ENCODE results near the gene TAP1. TPM values are rescaled to one million over a fixed set of nuclear protein-coding genes. Genes with fewer than 3 reads are reported as not detected.

TAP1 gene
- total RNA-seq, 1 experiment from 2014 or later = 33.4 TPM

- in situ Hi-C loops (cut with HindIII; ENCODE audit: low sequenced_read_pairs) = no loop called here
- no peak for DNase-seq (ENCODE audit: low spot score)
Observed at GRCh38 chr6:32865724-32866443, 12.4 kb upstream of the TAP1 start.

DNA sequence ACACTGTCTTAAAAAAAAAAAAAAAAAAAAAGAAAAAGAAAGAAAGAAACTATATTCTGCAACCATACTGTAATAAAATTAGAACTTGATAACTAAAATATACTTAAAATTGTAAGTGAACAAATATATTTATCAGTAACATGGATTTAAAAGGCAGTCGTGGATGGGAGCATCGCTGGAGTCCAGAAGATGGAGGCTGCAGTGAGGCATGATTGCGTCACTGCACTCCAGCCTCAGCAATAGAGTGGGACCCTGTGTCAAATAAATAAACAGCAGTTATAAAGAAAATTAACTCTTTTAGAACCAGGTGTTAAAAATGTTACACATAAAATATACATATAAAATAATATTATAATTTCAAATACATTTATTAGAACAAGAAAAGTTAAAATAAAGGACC lies 9.2 kb upstream of the TAP1 start:
- in situ Hi-C loops (cut with HindIII; ENCODE audit: low sequenced_read_pairs) = no loop called here

DNA sequence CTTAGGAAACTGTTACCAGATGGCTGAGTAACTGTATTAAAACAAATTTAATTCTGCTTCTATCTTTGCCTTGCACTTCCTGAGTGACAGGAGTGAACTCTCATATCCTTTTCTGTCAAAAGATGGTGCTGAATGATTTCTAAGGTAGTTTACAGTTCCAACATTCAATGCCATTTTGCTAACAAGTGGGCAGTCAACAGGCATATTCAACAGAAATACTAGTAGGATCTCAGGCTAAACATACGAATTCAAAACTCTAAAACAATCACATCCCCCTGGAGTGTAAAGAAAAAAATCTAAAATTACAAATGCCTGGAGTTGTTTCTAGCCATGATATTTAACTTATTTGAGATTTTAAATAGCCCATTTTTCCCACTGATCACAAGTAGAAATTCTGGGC lies 7.2 kb upstream of the TAP1 start:
- DNase-seq (ENCODE audit: low spot score) = no peak
- in situ Hi-C loops (cut with HindIII; ENCODE audit: low sequenced_read_pairs) = no loop called here

More for the DNA sequence above, 9.2 kb upstream of the TAP1 start:
- no peak for DNase-seq (ENCODE audit: low spot score)

DNA sequence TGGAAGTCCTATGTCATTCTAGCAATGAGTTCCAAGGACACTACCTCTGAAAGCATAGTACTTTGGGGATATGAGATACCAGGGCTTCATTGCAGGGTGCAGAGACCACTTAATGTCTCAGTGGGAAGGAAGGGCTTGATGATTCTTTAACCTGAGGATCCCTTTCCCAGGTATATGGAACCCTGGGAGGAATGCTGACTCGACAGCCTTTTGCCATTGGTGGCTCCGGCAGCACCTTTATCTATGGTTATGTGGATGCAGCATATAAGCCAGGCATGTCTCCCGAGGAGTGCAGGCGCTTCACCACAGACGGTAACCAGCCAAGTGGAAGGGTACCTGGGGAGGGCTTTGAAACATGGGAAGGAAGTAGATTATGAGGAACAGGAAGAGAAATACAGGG lies 4.7 kb upstream of the TAP1 start:
- DNase-seq (ENCODE audit: low spot score) = no peak
- in situ Hi-C loops (cut with HindIII; ENCODE audit: low sequenced_read_pairs) = no loop called here

- in situ Hi-C loops (cut with HindIII; ENCODE audit: low sequenced_read_pairs) = no loop called here
- DNase-seq (ENCODE audit: low spot score) = no peak
Observed at GRCh38 chr6:32857156-32857891, 3.8 kb upstream of the TAP1 start.

- in situ Hi-C loops (cut with HindIII; ENCODE audit: low sequenced_read_pairs) = no loop called here
- DNase-seq (ENCODE audit: low spot score) = no peak
Observed at GRCh38 chr6:32855467-32856174, 2.1 kb upstream of the TAP1 start.

DNA sequence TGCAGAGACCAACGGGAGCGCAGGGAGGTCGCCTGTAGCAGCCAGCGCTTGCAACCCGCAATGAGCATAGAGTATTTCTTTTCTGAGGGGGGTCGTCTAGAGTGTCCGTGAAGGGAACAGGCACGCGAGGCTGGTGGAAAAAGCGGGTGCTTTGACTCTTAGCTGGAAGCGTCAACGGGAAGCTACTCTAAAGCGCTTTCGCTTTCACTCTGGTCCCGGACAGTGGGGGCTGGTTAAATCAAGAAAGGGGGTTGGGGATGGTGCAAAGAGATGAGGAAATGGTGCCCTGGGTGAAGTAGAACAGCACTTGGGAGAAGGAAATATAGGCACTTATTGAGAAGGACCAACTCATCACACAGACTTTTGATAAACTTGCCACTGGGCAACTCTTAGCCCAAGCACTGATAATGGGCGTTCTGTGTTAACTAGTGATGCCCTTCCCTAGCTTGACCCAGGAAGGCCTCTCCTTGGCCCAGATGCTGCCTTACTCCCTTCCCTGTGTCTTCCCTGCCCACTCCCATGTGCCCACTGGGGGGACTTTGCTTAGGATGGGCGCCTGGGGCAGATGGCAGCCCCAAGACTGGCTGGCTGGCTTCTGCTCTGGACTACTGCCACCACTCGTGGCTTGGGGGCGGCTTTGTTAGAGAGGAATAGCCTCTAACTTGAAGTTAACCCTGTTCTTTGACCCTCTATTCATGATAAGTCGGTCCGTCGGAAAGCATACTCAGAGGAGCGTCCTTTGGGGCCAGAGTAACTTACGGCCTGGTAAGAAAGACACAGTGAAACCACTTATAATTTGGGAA lies 1.1 kb upstream of the TAP1 start:
- in situ Hi-C loops (cut with HindIII; ENCODE audit: low sequenced_read_pairs) = no loop called here
- no peak for DNase-seq (ENCODE audit: low spot score)

DNA sequence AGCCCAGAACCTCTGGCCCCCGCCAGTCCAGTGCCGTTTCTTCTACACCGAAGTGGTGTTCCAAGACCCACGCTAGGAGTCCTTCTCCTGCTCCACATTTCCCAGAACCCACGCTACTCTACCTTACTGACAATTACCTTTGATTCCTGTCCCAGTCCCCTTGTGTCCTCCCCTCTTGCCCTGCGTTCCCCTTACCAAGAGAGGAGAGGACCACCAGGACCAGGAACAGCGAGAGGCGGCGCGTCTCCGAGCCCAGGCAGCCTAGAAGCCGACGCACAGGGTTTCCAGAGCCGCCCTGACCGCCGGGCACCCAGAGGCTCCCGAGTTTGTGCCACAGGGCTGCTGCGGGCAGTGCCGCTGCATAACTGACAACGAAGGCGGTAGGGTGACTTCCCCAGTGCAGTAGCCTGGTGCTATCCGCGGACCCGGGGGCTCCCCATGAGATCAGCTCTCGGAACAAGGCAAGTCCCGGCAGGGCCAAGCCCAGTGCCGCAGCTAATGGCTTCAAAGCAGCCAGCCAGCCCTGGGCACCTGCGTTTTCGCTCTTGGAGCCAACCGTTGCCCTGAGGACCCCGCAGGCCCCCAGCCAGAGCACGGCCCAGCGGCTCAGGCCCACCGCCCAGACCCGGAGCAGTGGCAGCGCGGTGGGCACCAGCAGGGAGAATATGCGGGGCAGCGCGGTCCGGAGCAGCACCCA lies 512 bp downstream of the TAP1 start:
- in situ Hi-C loops (cut with HindIII; ENCODE audit: low sequenced_read_pairs) = no loop called here
- DNase-seq (ENCODE audit: low spot score) = peak; percentile 47

- in situ Hi-C loops (cut with HindIII; ENCODE audit: low sequenced_read_pairs) = no loop called here
- no peak for DNase-seq (ENCODE audit: low spot score)
Observed at GRCh38 chr6:32852018-32852843, 1.3 kb downstream of the TAP1 start.

GRCh38 chr6:32851025-32851424 lies 2.5 kb downstream of the TAP1 start:
- no peak for DNase-seq (ENCODE audit: low spot score)
- in situ Hi-C loops (cut with HindIII; ENCODE audit: low sequenced_read_pairs) = no loop called here

- DNase-seq (ENCODE audit: low spot score) = no peak
Observed at GRCh38 chr6:32849126-32849525, 4.4 kb downstream of the TAP1 start.

DNA sequence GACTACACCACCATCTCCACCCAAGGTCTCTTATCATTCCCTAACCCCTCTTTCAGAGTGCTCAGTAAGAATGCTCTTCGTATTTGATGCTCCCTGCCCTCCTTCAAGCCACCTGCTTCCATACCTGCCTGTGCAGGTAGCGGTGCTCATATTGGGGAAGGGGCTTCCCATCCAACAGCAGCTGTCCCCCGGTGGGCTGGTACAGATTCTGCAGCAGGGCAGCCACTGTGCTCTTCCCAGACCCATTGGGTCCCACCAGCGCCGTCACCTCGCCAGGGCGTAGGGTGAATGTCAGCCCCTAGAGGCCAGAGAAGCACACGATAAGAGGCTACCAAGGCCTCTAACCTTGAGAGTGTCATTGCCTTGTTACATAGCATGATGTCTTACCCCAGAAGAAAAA lies 5.7 kb downstream of the TAP1 start:
- in situ Hi-C loops (cut with HindIII; ENCODE audit: low sequenced_read_pairs) = no loop called here
- DNase-seq (ENCODE audit: low spot score) = no peak

More at GRCh38 chr6:32849126-32849525, 4.4 kb downstream of the TAP1 start:
- in situ Hi-C loops (cut with HindIII; ENCODE audit: low sequenced_read_pairs) = no loop called here

- in situ Hi-C loops (cut with HindIII; ENCODE audit: low sequenced_read_pairs) = no loop called here
- no peak for DNase-seq (ENCODE audit: low spot score)
Observed at GRCh38 chr6:32847004-32847403, 6.5 kb downstream of the TAP1 start.

- no peak for DNase-seq (ENCODE audit: low spot score)
- in situ Hi-C loops (cut with HindIII; ENCODE audit: low sequenced_read_pairs) = no loop called here
Observed at GRCh38 chr6:32845384-32845884, 8.1 kb downstream of the TAP1 start.

- in situ Hi-C loops (cut with HindIII; ENCODE audit: low sequenced_read_pairs) = no loop called here
- DNase-seq (ENCODE audit: low spot score) = no peak
Observed at GRCh38 chr6:32844839-32845383, 8.6 kb downstream of the TAP1 start.

GRCh38 chr6:32843979-32844838 lies 9.3 kb downstream of the TAP1 start, which contains the start of gene PSMB8:
PSMB8 (minus strand) TSS chr6:32844047; CDS start chr6:32843996, 51 bp downstream.
- in situ Hi-C loops (cut with HindIII; ENCODE audit: low sequenced_read_pairs) = no loop called here
- DNase-seq (ENCODE audit: low spot score) = peak; percentile 98

Measured in G401 (cell line).